ENCODE data around the gene SEC62.
A peak's percentile ranks its signal among the peaks of the same experiment; 100 is the strongest.

Gene SEC62

GRCh38 chr3:170022336-170022735 lies 55.7 kb downstream of the SEC62 start:
- H3K9me3 Mint-ChIP-seq = no peaks in the 10 kb centered on the region
- H3K4me3 Mint-ChIP-seq = no peak overlapping the region
- no peak overlapping the region for H3K27ac Mint-ChIP-seq
- H3K4me1 Mint-ChIP-seq (ENCODE audit: low read depth) = peaks cover 11% of the 10 kb centered on the region
- no peaks in the 10 kb centered on the region for H3K36me3 Mint-ChIP-seq (ENCODE audit: low read depth)
- H3K27me3 Mint-ChIP-seq = no peaks in the 10 kb centered on the region

- Mint-ChIP-seq H3K4me1 (ENCODE audit: low read depth) (peaks cover 17% of the 10 kb centered on the region), H3K9me3 (no peaks in the 10 kb centered on the region)
These were observed 56.6 kb downstream of the SEC62 start for GRCh38 chr3:170023165-170023564.

GRCh38 chr3:170024581-170024980 lies 58.0 kb downstream of the SEC62 start:
- Mint-ChIP-seq H3K4me1 (ENCODE audit: low read depth) (peaks cover 17% of the 10 kb centered on the region), H3K4me3 (no peak overlapping the region), H3K9me3 (no peaks in the 10 kb centered on the region), H3K27ac (no peak overlapping the region), H3K27me3 (no peaks in the 10 kb centered on the region), H3K36me3 (ENCODE audit: low read depth) (no peaks in the 10 kb centered on the region)

More at GRCh38 chr3:170023165-170023564, 56.6 kb downstream of the SEC62 start:
- Mint-ChIP-seq H3K27ac (no peak overlapping the region), H3K27me3 (no peaks in the 10 kb centered on the region), H3K36me3 (ENCODE audit: low read depth) (no peaks in the 10 kb centered on the region), H3K4me3 (no peak overlapping the region)

- no peaks in the 10 kb centered on the region for H3K36me3 Mint-ChIP-seq (ENCODE audit: low read depth)
- no peak overlapping the region for H3K27ac Mint-ChIP-seq
- peaks cover 15% of the 10 kb centered on the region for H3K4me1 Mint-ChIP-seq (ENCODE audit: low read depth)
- H3K27me3 Mint-ChIP-seq = no peaks in the 10 kb centered on the region
- H3K9me3 Mint-ChIP-seq = no peaks in the 10 kb centered on the region
- H3K4me3 Mint-ChIP-seq = no peak overlapping the region
These were observed 60.9 kb downstream of the SEC62 start for GRCh38 chr3:170027233-170028102.

- Mint-ChIP-seq H3K4me1 (ENCODE audit: low read depth) (peaks cover 18% of the 10 kb centered on the region), H3K27me3 (no peaks in the 10 kb centered on the region), H3K27ac (peak overlapping the region; percentile 45), H3K36me3 (ENCODE audit: low read depth) (no peaks in the 10 kb centered on the region), H3K4me3 (peak overlapping the region; percentile 31), H3K9me3 (peaks cover 3% of the 10 kb centered on the region)
These were observed 66.9 kb downstream of the SEC62 start for GRCh38 chr3:170033489-170033888.

GRCh38 chr3:170037463-170038433 lies 71.1 kb downstream of the SEC62 start, which contains the start of gene GPR160:
TSS of gene GPR160 (plus strand) at chr3:170037995. CDS start at chr3:170083973, 45,978 bp downstream.
- H3K36me3 Mint-ChIP-seq (ENCODE audit: low read depth) = no peaks in the 10 kb centered on the region
- no peak within 1 kb of the TSS for H3K27ac Mint-ChIP-seq
- peaks cover 3% of the 10 kb centered on the region for H3K9me3 Mint-ChIP-seq
- H3K27me3 Mint-ChIP-seq = no peaks in the 10 kb centered on the region
- peak within 1 kb of the TSS; percentile 82 for H3K4me3 Mint-ChIP-seq
- peaks cover 13% of the 10 kb centered on the region for H3K4me1 Mint-ChIP-seq (ENCODE audit: low read depth)

GRCh38 chr3:170038434-170039110 lies 72.0 kb downstream of the SEC62 start:
- Mint-ChIP-seq H3K4me1 (ENCODE audit: low read depth) (peaks cover 5% of the 10 kb centered on the region), H3K9me3 (peaks cover 2% of the 10 kb centered on the region), H3K27ac (no peak overlapping the region), H3K36me3 (ENCODE audit: low read depth) (no peaks in the 10 kb centered on the region), H3K4me3 (peak overlapping the region; percentile 82), H3K27me3 (no peaks in the 10 kb centered on the region)

GRCh38 chr3:170040418-170040817 lies 73.8 kb downstream of the SEC62 start:
- Mint-ChIP-seq H3K4me1 (ENCODE audit: low read depth) (peaks cover 5% of the 10 kb centered on the region), H3K36me3 (ENCODE audit: low read depth) (no peaks in the 10 kb centered on the region), H3K27me3 (no peaks in the 10 kb centered on the region), H3K27ac (no peak overlapping the region), H3K4me3 (no peak overlapping the region), H3K9me3 (no peaks in the 10 kb centered on the region)

GRCh38 chr3:170043506-170043905 lies 76.9 kb downstream of the SEC62 start:
- Mint-ChIP-seq H3K27ac (no peak overlapping the region), H3K27me3 (no peaks in the 10 kb centered on the region), H3K36me3 (ENCODE audit: low read depth) (no peaks in the 10 kb centered on the region), H3K9me3 (no peaks in the 10 kb centered on the region), H3K4me3 (no peak overlapping the region), H3K4me1 (ENCODE audit: low read depth) (peaks cover 13% of the 10 kb centered on the region)

- Mint-ChIP-seq H3K4me3 (no peak overlapping the region), H3K36me3 (ENCODE audit: low read depth) (no peaks in the 10 kb centered on the region), H3K4me1 (ENCODE audit: low read depth) (peaks cover 13% of the 10 kb centered on the region), H3K9me3 (no peaks in the 10 kb centered on the region), H3K27ac (no peak overlapping the region), H3K27me3 (no peaks in the 10 kb centered on the region)
These were observed 77.7 kb downstream of the SEC62 start for GRCh38 chr3:170044271-170044670.

GRCh38 chr3:170044795-170045244 lies 78.2 kb downstream of the SEC62 start:
- Mint-ChIP-seq H3K9me3 (no peaks in the 10 kb centered on the region), H3K36me3 (ENCODE audit: low read depth) (no peaks in the 10 kb centered on the region), H3K4me3 (no peak overlapping the region), H3K4me1 (ENCODE audit: low read depth) (peaks cover 13% of the 10 kb centered on the region), H3K27ac (peak overlapping the region; percentile 26), H3K27me3 (no peaks in the 10 kb centered on the region)

- Mint-ChIP-seq H3K27ac (no peak overlapping the region), H3K9me3 (no peaks in the 10 kb centered on the region), H3K4me3 (no peak overlapping the region)
These were observed 79.9 kb downstream of the SEC62 start for GRCh38 chr3:170046269-170047132.

GRCh38 chr3:170047133-170047404 lies 80.5 kb downstream of the SEC62 start:
- Mint-ChIP-seq H3K27ac (no peak overlapping the region), H3K4me3 (no peak overlapping the region), H3K9me3 (no peaks in the 10 kb centered on the region), H3K4me1 (ENCODE audit: low read depth) (peaks cover 13% of the 10 kb centered on the region), H3K27me3 (no peaks in the 10 kb centered on the region), H3K36me3 (ENCODE audit: low read depth) (no peaks in the 10 kb centered on the region)

More at GRCh38 chr3:170046269-170047132, 79.9 kb downstream of the SEC62 start:
- H3K4me1 Mint-ChIP-seq (ENCODE audit: low read depth) = peaks cover 13% of the 10 kb centered on the region
- no peaks in the 10 kb centered on the region for H3K36me3 Mint-ChIP-seq (ENCODE audit: low read depth)
- H3K27me3 Mint-ChIP-seq = no peaks in the 10 kb centered on the region
